TTC549 (cell line): ENCODE results near the gene EYA2.

Source experiments
- FAIRE-seq: peaks from 2 replicates; lab custom pipeline; 2012; peaks lifted over from hg19 to GRCh38; lab: Jason Lieb, UNC

Gene EYA2

DNA sequence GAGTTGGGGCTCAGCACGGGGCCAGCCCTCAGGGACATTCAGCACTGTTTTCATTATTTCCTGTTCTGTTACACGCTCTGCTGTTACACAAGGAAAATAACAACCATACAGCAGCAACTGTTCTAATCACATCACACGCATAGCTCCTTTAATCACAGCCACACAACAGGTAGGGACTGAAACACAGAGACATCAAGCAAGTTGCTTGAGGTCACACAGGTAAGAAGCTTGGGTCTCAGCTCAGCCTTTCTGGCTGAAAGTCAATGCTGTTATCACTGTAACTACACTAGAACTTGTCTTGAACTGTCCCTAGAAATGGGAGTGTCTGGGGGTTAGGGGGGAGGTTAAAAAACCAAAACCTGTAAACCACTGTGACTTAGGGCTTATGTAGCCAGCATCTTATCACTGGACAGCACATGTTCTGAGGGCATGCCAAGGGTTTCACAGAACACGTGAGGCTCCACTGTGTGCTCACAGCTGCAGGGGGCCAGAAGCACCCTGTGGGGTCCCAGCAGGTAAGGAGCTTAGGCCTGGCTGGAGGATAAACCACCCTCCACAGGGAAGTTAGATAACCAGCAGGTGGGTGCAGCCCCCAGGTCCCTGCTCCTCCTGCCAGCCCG, 146.0 kb downstream of the EYA2 start:
- no peak for FAIRE-seq

DNA sequence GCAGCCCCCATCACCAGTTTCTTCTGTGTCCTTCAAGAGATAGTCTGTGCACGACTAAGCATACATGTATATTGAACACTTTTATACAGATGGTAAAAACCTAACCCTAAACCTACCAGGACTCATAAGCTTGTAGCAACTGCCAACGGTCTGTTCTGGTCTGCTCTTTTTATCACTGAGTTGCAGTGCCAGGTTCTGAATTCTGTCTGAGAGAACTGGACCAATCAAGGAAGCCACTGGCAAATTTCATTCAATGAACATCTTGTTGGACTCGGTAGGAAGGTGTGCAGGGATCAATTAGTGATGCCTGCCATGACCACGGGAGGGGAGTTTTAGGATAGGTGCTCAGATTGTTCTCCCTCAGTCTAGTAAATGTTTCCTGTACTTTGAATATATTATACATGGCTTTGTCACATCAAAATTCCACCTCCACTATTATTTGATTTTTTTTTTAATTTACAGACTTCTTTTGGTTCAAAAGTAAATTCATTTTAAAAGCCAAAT, 146.8 kb downstream of the EYA2 start:
- FAIRE-seq: no peak

DNA sequence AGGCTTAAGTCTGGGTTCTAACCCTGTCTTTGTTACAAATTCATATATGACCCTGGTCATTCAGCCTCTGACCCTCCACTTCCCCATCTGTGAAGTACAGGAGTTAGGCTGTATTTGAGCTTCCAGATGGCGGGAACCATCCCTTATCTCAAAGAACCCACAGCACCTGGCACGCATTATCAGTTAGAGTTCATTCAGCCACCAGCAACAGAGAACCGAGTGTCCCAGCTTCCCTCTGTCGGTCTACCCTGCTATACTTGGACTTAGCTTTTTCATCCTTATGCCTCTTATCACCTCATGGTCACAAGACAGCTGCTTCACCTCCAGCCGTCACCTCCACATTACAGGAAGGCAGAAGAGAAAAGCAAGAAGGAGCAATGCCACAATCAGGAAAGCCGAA, 147.8 kb downstream of the EYA2 start:
- FAIRE-seq: no peak

DNA sequence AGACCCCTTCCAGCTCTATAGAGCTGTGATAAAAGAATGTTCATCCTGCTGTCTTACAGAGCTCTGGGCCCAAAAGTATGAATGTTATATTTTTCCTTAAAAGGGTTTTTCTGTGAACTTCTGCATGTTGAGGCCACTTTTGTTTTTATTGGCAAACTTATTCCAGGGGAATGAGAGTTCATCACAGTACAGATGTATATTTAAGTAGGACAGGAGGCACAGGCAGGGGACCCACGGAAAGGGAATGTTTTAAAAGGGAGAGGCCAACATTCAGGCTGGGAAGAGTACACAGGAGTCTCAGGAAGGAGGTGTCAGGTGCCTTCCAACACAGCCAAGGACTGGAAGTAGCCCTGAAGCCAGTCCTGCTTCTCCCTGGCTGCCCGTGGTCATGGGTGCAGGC, 148.4 kb downstream of the EYA2 start:
- FAIRE-seq: no peak

DNA sequence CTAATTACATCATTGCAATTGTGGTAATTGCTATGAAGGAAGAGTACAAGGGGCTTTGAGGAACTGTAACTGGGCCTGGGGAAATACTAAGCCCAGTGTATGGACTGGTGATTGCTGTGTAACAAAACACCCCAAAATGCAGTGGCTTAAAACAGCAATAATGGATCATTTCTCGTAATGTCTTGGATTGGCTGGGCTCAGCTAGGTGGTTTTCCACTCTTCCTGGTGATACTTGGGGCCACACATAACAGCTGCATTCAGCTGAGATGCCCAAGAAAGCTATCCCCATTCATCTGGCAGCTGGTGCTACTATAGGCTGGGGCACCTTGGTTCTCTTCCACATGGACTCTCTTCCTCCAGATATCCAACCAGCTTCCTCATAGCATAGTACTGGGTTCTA, 150.3 kb downstream of the EYA2 start:
- FAIRE-seq: no peak

DNA sequence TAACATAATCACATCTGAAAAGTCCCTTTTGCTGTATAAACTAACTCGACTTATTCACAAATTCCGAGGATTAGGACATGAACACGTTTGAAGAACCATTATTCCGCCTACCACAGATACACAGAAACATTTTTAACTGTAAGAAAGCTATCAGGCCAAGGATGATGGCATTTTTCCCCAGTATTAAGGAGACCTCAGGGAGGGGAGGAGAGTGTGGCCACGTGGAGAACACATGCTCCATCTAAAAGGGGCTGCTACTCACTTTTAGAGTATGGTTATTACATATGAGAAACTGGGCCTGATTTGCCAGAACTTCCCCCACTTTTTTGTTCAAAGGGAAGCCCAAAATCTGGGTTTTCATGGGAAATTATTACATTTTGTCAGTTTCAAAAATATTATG, 153.4 kb downstream of the EYA2 start:
- FAIRE-seq: no peak

DNA sequence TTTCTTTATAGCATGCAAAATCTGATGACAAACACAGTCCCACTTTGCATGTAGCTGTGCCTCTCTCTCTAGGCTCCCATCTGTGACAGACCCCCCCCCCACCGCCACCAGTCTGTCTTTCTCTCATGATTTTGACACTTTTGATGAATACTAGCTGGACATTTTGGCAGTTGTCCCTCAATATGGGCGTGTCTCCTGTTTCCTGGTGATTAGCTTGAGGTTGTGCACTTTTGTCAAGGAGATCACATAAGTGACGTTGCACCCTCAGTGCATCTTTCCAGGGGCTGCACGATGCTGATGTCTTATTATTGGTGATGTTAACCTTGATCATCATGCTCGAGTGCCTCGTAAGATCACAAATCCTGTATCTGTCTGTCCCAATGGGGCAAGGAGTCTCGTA, 155.1 kb downstream of the EYA2 start:
- FAIRE-seq: no peak

DNA sequence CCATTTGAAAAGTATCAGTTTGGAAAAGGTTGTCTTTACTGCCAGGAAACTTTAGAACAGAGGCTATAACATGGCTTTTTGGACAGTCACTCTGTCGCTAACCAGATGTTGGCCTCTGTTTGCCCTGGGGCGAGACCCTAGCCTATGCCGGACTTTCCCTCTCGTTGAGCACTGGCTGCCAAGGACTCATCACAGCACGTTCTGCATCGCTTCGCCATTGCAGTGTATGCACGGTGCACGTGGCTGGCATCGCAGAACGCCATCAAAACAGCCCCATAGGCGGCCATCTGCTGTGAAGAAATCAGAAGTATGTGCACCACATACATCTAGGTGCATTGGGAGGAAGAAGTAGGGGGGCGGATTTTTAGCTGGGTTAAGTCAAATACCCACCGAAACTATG, 156.4 kb downstream of the EYA2 start:
- FAIRE-seq: no peak

DNA sequence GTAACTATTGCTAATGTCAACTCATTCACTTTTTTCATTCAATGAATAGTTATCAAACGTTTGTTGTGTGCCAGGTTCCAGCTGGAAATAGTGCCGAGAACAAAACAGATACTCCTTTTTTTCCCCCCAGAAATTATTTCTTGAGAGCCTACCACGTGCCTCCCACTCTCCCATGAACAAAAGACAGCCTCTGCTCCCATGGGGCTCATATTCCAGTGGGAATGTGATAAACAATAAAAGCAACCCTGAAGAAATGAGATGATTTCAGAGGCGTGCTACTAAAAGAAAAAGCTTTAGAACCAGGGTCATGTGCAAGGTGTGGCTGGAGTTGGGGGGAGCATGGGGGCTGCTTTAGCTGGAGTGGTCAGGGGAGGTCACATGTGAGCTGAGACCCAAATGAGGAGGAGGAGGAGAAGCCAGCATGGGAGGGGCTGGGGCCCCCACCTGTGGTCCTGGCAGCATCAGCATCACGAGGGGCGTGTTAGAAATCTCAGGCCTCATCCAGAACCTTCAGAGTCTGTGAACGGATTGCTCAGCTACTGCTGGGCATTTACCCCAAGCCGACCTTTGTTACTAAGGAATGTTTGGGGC, 157.4 kb downstream of the EYA2 start:
- FAIRE-seq: no peak

DNA sequence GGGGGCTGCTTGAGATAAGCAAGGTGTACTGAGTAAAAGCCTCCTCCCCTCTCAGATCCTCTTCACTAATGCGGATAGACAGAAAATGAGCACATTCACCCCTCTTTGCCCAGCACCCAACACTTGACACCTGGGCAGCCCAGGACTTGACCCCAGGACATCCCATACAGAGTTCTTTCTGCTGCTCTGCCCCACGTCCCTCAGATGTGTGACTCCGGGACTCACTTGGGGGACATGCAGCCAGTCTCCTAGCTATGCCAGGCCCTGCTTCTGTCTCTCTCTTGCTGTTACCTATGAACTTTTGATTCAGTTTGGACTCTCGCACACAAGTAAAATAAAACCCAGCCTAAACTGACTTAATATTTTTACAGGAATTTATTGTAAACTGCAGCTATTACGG, 159.9 kb downstream of the EYA2 start:
- no peak for FAIRE-seq

DNA sequence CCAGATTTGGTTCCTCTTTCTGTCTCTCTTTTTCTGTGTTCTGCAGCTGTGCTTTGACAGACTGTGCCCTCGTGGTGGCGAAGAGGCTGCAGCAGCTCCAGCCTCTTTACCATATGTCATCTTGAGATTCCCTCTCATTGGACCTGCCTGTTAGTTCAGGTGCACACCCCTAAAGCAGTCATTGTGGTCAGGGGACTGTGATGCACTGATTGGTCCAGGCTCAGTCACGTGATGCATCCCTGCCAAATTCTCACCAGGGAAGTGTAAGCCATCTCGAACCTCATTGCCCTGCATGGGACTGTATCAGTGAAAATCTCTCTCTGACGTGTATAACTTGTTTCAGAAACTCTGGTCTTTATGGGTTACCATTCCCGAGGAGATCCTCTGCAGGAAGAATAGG, 160.3 kb downstream of the EYA2 start:
- no peak for FAIRE-seq

DNA sequence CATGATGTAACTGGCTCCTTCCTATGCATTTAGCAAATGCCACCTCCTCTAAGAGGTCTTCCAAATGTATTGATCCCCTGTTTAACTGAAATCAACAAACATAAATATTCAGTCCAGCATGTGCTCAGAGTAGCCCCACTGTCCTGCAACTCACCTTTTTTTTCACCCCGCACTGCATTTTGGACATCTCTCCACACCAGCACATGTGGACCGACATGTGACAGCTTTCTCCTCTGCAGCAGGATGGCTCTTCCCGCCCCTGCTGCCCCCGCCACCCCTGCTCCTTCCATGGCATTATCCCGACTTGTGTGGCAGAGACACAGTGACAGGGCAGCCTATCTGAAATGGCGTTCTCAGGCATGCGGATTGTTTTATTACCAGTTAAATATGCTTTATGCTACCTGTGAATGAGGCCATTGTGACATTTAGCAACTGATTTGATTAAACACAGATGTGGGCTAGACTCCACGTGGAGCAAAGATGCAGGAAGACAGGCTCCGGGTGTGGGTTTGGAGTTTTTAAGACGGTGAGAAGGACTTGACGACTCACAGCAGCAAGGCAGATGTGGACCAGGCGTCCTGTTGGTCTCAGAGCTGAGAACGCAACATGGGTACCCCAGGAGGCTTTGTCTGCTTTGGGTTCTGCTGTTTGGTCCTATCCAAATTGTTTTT, 161.2 kb downstream of the EYA2 start:
- no peak for FAIRE-seq

DNA sequence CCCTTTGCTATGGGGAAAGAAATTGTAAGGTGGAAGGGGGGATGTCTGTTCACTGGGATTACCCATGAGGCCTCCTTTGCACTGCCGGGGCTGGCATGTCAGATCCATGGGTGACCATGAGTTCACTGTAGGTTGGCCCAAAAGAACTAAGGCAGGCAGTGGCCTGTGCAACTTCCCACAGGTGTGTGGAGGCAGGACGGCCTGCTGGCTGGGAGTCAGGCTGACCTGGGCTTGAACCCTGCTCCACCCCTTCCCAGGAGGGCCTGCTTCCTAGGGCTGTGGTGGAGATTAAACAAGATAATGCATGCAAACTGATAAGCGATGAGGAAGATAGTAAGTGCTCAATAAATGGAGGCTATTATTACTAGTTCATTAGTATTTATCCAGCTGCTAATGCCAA, 163.0 kb downstream of the EYA2 start:
- no peak for FAIRE-seq

DNA sequence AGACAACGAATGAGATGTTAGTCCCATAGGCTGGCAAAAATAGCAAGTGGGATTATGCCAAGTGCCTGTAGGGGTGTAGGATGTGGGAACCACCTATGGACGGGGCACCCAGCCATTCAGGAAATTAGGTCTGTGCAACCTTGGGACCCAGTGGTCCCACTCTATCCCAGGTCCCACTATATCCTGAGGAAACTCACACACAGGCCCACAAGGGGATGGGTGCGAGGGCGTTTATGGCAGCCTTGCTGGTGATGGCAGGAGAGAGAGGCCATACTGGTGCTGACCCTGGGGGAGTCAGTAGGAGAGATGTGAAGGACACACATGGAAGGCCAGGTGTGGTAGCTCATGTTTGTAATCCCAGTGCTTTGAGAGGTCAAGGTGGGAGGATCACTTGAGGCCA, 163.6 kb downstream of the EYA2 start:
- no peak for FAIRE-seq

DNA sequence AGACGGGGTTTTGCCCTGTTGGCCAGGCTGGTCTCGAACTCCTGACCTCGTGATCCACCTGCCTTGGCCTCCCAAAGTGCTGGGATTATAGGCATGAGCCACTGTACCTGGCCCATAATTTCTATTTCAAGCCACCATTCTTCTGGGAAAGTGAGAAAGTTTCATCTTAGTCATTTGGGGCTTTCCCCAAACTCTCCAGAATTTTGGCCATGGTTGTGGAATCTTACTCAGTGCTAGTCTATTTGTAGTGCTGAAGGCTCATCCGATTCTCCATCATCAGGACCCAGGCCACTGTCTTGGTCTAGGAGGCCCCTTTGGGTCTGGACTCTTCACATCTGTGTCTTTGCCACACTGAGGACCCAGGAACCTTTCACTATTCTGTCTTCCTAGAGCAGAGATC, 164.9 kb downstream of the EYA2 start:
- FAIRE-seq: no peak

DNA sequence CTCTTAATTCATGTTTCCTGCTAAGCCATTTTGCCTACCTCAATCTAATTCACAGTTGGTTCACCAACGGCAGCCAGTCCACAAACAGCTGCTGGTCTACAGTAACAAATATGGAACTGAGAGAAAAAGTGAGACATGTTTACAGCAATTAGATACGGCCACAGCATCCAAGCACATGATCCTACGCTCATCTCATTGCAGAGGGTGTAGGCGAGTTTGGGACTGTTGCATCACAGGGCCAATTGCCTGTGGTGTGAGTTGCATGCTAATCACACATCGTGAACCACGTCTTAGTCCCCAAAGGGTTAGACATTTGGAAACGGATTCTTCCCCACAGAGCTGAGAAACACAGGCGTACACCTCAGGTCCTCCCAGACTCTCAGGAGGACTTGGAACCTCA, 166.9 kb downstream of the EYA2 start:
- no peak for FAIRE-seq

DNA sequence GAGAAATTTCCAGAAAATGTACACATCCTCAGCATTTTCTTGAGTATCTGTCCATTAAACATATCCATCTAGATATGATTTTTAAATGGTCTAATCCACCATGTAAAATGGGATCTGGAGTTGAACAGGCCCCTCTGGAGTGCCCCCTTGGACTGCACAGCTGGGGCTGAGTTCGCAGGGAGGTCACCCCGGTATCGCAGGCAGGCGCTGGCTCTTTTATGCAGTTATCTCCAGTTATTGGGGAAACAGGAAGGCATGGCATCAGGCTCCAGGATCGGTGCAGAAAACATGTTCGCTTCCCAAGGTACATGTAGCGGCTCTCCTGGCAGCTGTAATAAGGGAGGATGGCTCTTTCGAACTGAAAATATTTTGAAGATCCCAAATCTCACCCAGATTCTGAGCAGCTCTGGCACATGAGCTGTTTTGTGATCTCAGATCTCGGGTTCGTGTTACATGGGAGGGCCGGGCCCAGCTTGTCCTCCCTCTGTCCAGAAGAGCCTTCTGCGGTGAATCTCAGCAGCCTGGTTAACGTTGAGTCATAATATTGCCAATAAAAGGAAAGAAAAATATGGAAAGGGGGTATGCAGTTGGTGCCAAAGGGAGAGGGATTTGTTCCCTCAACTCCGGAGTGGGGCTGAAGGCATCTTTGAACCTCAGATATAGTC, 167.7 kb downstream of the EYA2 start:
- no peak for FAIRE-seq

DNA sequence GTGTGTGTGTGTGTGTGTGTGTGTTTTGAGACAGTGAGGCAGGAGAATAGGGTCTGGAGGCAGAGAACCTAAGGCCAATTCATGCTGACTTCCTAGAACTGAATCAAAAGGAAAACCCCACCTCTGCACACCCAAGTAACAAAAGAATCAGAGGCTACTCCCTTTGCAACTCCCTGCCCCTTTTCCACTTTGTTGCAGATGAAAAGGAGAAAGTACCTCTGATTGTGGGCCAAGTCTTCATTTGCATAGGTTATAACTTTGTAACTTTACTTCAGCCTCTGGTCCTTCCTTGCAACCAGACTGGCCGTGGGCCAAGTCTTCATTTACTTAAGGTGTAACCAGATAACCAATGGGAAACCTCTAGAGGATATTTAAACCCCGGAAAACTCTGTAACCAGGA, 168.8 kb downstream of the EYA2 start:
- no peak for FAIRE-seq

DNA sequence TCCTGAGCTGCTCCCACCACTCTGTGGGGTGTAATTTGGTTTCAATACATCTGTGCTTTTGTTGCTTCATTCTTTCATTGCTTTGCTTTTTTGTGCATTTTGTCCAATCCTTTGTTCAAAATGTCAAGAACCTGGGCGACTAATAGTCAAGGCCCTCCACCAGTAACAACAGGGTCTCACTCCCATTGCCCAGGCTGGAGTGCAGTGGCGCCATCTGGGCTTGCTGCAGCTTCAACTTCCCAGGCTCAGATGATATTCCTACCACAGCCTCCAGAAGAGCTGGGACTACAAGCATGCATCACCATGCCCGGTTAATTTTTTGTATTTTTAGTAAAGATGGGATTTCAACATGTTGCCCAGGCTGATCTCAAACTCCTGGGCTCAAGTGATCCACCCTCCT, 169.2 kb downstream of the EYA2 start:
- FAIRE-seq: no peak

DNA sequence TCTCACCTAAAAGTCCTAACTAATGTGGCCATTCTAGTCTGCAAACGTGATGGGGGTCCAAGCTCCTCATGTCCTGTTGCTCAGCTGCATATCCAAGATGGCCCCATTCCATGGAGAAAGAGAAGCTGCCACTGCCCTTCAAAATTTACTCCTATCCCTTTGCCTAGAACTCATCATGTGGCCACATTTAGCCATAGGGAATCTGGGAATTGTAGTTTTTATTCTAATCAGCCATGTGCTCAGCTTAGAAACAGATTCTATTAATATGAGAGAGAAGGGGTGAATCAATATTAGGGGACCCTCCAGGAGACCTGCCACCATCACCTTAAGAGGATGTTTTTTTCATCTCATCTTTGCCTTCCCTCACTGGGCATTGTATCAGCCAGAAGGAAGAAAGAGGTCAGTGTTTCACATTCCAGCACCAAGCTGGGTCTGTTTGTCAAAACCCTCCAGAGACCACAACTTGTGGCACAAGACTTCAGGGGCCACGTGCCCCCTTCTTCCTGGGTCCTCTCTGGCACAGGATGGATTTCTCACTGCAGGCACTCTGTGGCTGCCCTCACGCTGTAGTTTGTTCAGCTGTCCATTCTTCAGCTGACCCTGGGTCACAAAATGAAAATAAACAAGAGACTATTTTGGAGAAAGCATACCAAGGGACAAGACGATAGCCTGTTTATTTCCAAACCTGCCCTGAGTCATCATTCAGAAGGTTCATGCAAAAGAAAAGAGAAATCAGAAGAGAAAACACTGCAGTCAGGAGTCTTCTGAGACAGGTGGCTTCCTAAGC, 172.0 kb downstream of the EYA2 start:
- no peak for FAIRE-seq

DNA sequence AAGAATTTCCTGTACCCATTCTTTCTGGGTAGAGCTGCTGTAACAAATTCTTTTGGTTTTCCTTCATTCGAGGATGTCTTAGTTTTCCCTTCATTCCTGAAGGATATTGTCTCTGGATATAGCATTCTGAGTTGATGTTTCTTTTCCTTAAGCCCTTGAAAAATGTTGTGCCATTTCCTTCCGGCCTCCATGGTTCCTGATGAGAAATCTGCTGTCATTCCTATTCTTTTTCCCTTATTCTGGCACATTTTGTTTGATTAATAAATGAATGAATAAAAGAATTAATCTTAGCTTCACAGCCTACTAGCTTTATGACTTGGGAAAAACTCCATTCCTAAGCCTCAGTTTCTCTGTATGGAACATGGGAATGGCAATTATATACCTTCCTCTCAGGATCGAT, 173.1 kb downstream of the EYA2 start:
- FAIRE-seq: no peak

DNA sequence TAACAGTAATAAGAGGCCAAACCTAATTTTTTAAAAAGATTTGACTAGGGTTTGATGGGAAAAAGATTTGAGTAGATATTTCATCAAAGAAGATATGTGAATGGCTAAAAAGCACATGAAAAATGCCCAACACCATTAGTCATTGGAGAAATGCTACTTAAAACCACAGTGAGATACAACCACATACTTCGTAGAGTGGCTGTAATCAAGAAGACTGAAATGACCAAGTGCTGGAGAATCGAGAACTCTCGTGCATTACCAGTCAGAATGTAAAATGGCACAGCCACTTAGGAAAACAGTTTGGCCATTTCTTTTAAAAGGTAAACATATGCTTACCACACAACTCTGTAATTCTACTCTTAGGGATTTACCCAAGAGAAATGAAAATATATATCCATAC, 175.5 kb downstream of the EYA2 start:
- FAIRE-seq: no peak
